K562 (cell line): Measurements from ENCODE around the gene KLHL22. TPM values are rescaled to one million over a fixed set of nuclear protein-coding genes. Genes with fewer than 3 reads are reported as not detected.

Experiments
- ARID1B ChIP-seq: fragments of 450-650 bp; IDR thresholded peaks from 2 replicates; pipeline ENCODE4 v1.6.1; 2016; ENCODE audit warnings: antibody characterized with exemption, mild to moderate bottlenecking, inconsistent platforms
- ATF7 ChIP-seq: fragments of 450-650 bp; IDR thresholded peaks from 2 replicates; pipeline ENCODE4 v1.7.1; 2014; ENCODE audit warnings: mild to moderate bottlenecking, moderate library complexity
- CBFB ChIP-seq: sonication (generic); formaldehyde crosslinking; IDR thresholded peaks from 2 replicates; pipeline ENCODE4 v1.4.0; 2020; ENCODE audit warnings: mild to moderate bottlenecking, missing genetic modification reagents
- GTF2A2 ChIP-seq: IDR thresholded peaks from 2 replicates; pipeline ENCODE4 v1.6.1; 2016; ENCODE audit warnings: mild to moderate bottlenecking, missing genetic modification characterization, missing compliant biosample characterization
- KDM2B ChIP-seq: fragments of 250-450 bp; sonication (Bioruptor Pico); IDR thresholded peaks from 2 replicates; pipeline ENCODE4 v1.8.0; 2021; ENCODE audit warnings: mild to moderate bottlenecking, moderate library complexity
- KHSRP ChIP-seq: fragments of 450-650 bp; IDR thresholded peaks from 2 replicates; pipeline ENCODE4 v1.6.1; 2017
- L3MBTL2 ChIP-seq: fragments of 450-650 bp; IDR thresholded peaks from 2 replicates; pipeline ENCODE4 v1.6.1; 2016; ENCODE audit warnings: mild to moderate bottlenecking, moderate library complexity
- MCM2 ChIP-seq: fragments of 450-650 bp; IDR thresholded peaks from 2 replicates; pipeline ENCODE4 v1.6.1; 2017; ENCODE audit warnings: low read depth, mild to moderate bottlenecking
- NR1H2 ChIP-seq: sonication (generic); formaldehyde crosslinking; IDR thresholded peaks from 2 replicates; pipeline ENCODE4 v1.4.0; 2020; ENCODE audit warnings: mild to moderate bottlenecking, missing genetic modification reagents
- NR2C1 ChIP-seq, 2 experiments: fragments of 450-650 bp; IDR thresholded peaks; 2 replicates each; pipeline ENCODE4 v1.6.1; 2017; ENCODE audit warnings: mild to moderate bottlenecking in 2 of 2, antibody characterized with exemption in 1 of 2, inconsistent platforms in 1 of 2, missing compliant biosample characterization in 1 of 2, missing genetic modification characterization in 1 of 2
- POLR2A ChIP-seq: fragments of 450-650 bp; conservative IDR thresholded peaks from 2 replicates; pipeline ENCODE4 v1.6.1; 2016
- SIN3A ChIP-seq, 2 experiments: fragments of 150-350 bp in 1 of 2; IDR thresholded peaks; 2 replicates each; pipeline ENCODE4 v1.6.1; 2011 to 2016; ENCODE audit warnings: borderline replicate concordance in 2 of 2, low read depth in 2 of 2, low read length in 2 of 2, mild to moderate bottlenecking in 2 of 2, moderate library complexity in 2 of 2; ENCODE audit not compliant: control insufficient read depth in 1 of 2
- SMC3 ChIP-seq: conservative IDR thresholded peaks from 2 replicates; pipeline ENCODE4 v1.6.1; 2011; ENCODE audit warnings: low read depth, low read length, improper control_type of control experiment; ENCODE audit not compliant: insufficient read depth
- ZNF263 ChIP-seq: sonication (generic); formaldehyde crosslinking; IDR thresholded peaks from 2 replicates; pipeline ENCODE4 v1.8.0; 2022; ENCODE audit warnings: mild to moderate bottlenecking, missing genetic modification reagents, borderline replicate concordance
- ZNF57 ChIP-seq: fragments of 450-650 bp; formaldehyde crosslinking; IDR thresholded peaks from 2 replicates; pipeline ENCODE4 v1.4.0; 2020; ENCODE audit warnings: mild to moderate bottlenecking, moderate library complexity
- polyA plus RNA-seq, 8 experiments: library from polyadenylated mRNA; depleted of rRNA in 4 of 8; stranded (reverse) in 5 of 8; unstranded in 3 of 8; fragments of >200 nt; fragmentation: Nextera tagmentation in 2 of 8; fragmentation: Illumina TruSeq in 1 of 8; extraction: Ambion mirVana in 2 of 8; extraction: Trizol in 1 of 8; gene quantifications; 2 replicates each; pipeline versions ENCODE4 v1.2.1 to v1.2.3, GENCODE V29; 2011 to 2014; ENCODE audit warnings: inconsistent platforms in 1 of 8, missing spikeins in 1 of 8
- total RNA-seq, 7 experiments: library from RNA; depleted of rRNA in 6 of 7; stranded (reverse); fragments of >200 nt in 6 of 7; fragmentation: Illumina TruSeq in 2 of 7; extraction: Trizol in 2 of 7; gene quantifications; 2 replicates each; pipeline versions ENCODE4 v1.2.1 to v1.2.3, GENCODE V29; 2011 to 2021; ENCODE audit warnings: low replicate concordance in 1 of 7
- TF ChIP-seq, protein P1 (sequence below): fragments of 450-650 bp; IDR thresholded peaks from 2 replicates; pipeline ENCODE4 v1.6.1; 2014; ENCODE audit warnings: low read depth, mild to moderate bottlenecking, moderate library complexity, borderline replicate concordance
- TF ChIP-seq, protein P2 (sequence below): fragments of 250-450 bp; sonication (Bioruptor Pico); IDR thresholded peaks from 2 replicates; pipeline ENCODE4 v1.5.0; 2021; ENCODE audit warnings: mild to moderate bottlenecking, borderline replicate concordance
- TF ChIP-seq, protein P3 (sequence below), 3 experiments: fragments of 200-800 bp in 1 of 3; sonication (Bioruptor generic) in 1 of 3; sonication (generic) in 1 of 3; formaldehyde crosslinking in 1 of 3; IDR thresholded peaks; 2 replicates each; pipeline versions ENCODE4 v1.6.1 to v1.8.0; 2016 to 2022; ENCODE audit warnings: mild to moderate bottlenecking in 2 of 3, missing compliant biosample characterization in 2 of 3, missing genetic modification characterization in 2 of 3, missing genetic modification reagents in 1 of 3
- TF ChIP-seq, protein P4 (sequence below): fragments of 250-450 bp; sonication (Bioruptor Pico); IDR thresholded peaks from 2 replicates; pipeline ENCODE4 v1.4.0; 2020; ENCODE audit warnings: mild to moderate bottlenecking, moderate library complexity, borderline replicate concordance

KLHL22 gene
- total and polyA plus RNA-seq, 9 of the 15 experiments (the other 6 are each of a cell fraction or from before 2014, with no cell fraction given): 1.3 to 25.6 (median 15.2) TPM

DNA sequence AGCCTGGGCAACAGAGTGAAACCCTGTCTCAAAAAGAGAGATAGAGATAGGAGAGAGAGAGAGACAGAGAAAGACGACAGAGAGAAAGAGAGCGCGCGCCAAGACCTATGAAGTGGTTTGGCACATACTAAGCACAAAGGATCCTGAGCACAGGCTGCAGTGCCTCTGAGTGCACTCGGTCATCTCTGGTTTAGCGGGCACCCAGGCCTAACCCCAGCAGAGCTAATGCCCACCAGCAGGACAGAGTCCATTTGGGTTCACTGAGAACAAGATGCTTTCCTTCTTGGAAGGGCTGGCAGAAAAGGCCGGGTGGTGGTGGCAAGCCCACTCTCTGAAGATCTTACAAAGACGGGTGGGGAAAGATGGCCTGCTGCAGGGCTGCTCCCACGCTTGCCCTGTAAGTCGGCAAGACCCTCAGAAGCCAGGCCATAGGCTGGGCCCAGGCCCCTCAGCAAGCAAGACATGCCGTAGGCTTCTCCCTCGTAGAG lies 61.3 kb downstream of the KLHL22 start (continued):
- TF ChIP-seq L3MBTL2 (no peak), SMC3 (no peak), ZNF263 (no peak), MCM2 (no peak), ARID1B (no peak), GTF2A2 (no peak), SIN3A (IDR thresholded peaks at IDR 0.05; ENCODE audit: borderline replicate concordance in 2 of 2, control insufficient read depth in 1 of 2, low read depth in 2 of 2, low read length in 2 of 2) (peak in 1 of 2 experiments; percentile 26; a peak in 1 of 4 replicates), ZNF57 (CRISPR knock-in tag) (no peak), CBFB (CRISPR knock-in tag) (peak; percentile 54), NR2C1 (IDR thresholded peaks at IDR 0.05) (no peak), NR2C1 (tag; IDR thresholded peaks at IDR 0.05) (no peak), POLR2A (no peak), ATF7 (no peak), KHSRP (no peak), KDM2B (CRISPR knock-in tag) (no peak), NR1H2 (CRISPR knock-in tag) (no peak)
- TF ChIP-seq, protein P1, sequence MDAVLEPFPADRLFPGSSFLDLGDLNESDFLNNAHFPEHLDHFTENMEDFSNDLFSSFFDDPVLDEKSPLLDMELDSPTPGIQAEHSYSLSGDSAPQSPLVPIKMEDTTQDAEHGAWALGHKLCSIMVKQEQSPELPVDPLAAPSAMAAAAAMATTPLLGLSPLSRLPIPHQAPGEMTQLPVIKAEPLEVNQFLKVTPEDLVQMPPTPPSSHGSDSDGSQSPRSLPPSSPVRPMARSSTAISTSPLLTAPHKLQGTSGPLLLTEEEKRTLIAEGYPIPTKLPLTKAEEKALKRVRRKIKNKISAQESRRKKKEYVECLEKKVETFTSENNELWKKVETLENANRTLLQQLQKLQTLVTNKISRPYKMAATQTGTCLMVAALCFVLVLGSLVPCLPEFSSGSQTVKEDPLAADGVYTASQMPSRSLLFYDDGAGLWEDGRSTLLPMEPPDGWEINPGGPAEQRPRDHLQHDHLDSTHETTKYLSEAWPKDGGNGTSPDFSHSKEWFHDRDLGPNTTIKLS: no peak
- TF ChIP-seq, protein P2, sequence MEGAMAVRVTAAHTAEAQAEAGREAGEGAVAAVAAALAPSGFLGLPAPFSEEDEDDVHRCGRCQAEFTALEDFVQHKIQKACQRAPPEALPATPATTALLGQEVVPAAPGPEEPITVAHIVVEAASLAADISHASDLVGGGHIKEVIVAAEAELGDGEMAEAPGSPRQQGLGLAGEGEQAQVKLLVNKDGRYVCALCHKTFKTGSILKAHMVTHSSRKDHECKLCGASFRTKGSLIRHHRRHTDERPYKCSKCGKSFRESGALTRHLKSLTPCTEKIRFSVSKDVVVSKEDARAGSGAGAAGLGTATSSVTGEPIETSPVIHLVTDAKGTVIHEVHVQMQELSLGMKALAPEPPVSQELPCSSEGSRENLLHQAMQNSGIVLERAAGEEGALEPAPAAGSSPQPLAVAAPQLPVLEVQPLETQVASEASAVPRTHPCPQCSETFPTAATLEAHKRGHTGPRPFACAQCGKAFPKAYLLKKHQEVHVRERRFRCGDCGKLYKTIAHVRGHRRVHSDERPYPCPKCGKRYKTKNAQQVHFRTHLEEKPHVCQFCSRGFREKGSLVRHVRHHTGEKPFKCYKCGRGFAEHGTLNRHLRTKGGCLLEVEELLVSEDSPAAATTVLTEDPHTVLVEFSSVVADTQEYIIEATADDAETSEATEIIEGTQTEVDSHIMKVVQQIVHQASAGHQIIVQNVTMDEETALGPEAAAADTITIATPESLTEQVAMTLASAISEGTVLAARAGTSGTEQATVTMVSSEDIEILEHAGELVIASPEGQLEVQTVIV: no peak
- TF ChIP-seq, protein P3, sequence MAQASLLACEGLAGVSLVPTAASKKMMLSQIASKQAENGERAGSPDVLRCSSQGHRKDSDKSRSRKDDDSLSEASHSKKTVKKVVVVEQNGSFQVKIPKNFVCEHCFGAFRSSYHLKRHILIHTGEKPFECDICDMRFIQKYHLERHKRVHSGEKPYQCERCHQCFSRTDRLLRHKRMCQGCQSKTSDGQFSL (CRISPR knock-in tag; IDR thresholded peaks at IDR 0.05): no peak
- TF ChIP-seq, protein P3 (tag; IDR thresholded peaks at IDR 0.05): 0 out of 4 replicates have a peak, but pooled peaks of 1 of the 2 experiments have one; percentile 25
- TF ChIP-seq, protein P4, sequence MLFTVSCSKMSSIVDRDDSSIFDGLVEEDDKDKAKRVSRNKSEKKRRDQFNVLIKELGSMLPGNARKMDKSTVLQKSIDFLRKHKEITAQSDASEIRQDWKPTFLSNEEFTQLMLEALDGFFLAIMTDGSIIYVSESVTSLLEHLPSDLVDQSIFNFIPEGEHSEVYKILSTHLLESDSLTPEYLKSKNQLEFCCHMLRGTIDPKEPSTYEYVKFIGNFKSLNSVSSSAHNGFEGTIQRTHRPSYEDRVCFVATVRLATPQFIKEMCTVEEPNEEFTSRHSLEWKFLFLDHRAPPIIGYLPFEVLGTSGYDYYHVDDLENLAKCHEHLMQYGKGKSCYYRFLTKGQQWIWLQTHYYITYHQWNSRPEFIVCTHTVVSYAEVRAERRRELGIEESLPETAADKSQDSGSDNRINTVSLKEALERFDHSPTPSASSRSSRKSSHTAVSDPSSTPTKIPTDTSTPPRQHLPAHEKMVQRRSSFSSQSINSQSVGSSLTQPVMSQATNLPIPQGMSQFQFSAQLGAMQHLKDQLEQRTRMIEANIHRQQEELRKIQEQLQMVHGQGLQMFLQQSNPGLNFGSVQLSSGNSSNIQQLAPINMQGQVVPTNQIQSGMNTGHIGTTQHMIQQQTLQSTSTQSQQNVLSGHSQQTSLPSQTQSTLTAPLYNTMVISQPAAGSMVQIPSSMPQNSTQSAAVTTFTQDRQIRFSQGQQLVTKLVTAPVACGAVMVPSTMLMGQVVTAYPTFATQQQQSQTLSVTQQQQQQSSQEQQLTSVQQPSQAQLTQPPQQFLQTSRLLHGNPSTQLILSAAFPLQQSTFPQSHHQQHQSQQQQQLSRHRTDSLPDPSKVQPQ (CRISPR knock-in tag): no peak
